Loucy (cell line): Measurements from ENCODE around the gene LACC1.

Experiments
- H2AFZ ChIP-seq: fragments of 200-600 bp; sonication (generic); 2 replicates; pipeline ENCODE4 v1.6.0; 2016; ENCODE audit warnings: antibody characterized with exemption, mild to moderate bottlenecking, low read length, moderate library complexity
- H3F3A ChIP-seq: fragments of 200-600 bp; 2 replicates; pipeline ENCODE4 v1.6.0; 2016; ENCODE audit warnings: antibody characterized with exemption, low read depth, mild to moderate bottlenecking
- H3K27me3 ChIP-seq: fragments of 200-600 bp; sonication (generic); 2 replicates; pipeline ENCODE4 v1.6.1; 2014; ENCODE audit warnings: low read length, mild to moderate bottlenecking; ENCODE audit not compliant: insufficient read depth, poor library complexity, severe bottlenecking
- H3K36me3 ChIP-seq: fragments of 200-600 bp; sonication (generic); 2 replicates; pipeline ENCODE4 v1.6.1; 2016; ENCODE audit warnings: low read length; ENCODE audit not compliant: insufficient read depth
- H3K4me1 ChIP-seq: fragments of 200-600 bp; sonication (generic); 2 replicates; pipeline ENCODE4 v1.5.1; 2014; ENCODE audit warnings: low read length, mild to moderate bottlenecking; ENCODE audit not compliant: insufficient read depth, poor library complexity, severe bottlenecking
- H3K4me2 ChIP-seq: fragments of 200-600 bp; sonication (generic); 2 replicates; pipeline ENCODE4 v1.6.0; 2014; ENCODE audit warnings: antibody characterized with exemption, low read length, low read depth, mild to moderate bottlenecking; ENCODE audit not compliant: poor library complexity, severe bottlenecking
- H3K4me3 ChIP-seq: fragments of 200-600 bp; sonication (generic); 2 replicates; pipeline ENCODE4 v1.5.1; 2014; ENCODE audit warnings: low read length, mild to moderate bottlenecking, mixed read lengths; ENCODE audit not compliant: poor library complexity, severe bottlenecking
- H3K79me2 ChIP-seq: fragments of 200-600 bp; sonication (generic); 2 replicates; pipeline ENCODE4 v1.6.1; 2014; ENCODE audit warnings: low read length; ENCODE audit not compliant: insufficient read depth
- H3K9ac ChIP-seq: fragments of 200-600 bp; sonication (generic); 2 replicates; pipeline ENCODE4 v1.6.0; 2014; ENCODE audit warnings: mild to moderate bottlenecking, low read depth, low read length, moderate library complexity; ENCODE audit not compliant: poor library complexity, severe bottlenecking
- H3K9me2 ChIP-seq: fragments of 200-600 bp; sonication (generic); replicated peaks from 2 replicates; pipeline ENCODE4 v1.6.1; 2016; ENCODE audit warnings: low read depth, low read length, mixed read lengths
- H3K9me3 ChIP-seq: fragments of 200-600 bp; sonication (generic); 2 replicates; pipeline ENCODE4 v1.6.1; 2014; ENCODE audit warnings: mild to moderate bottlenecking, antibody characterized with exemption, low read length, low read depth; ENCODE audit not compliant: insufficient read depth
- H4K20me1 ChIP-seq: fragments of 200-600 bp; sonication (generic); 2 replicates; pipeline ENCODE4 v1.6.0; 2014; ENCODE audit warnings: antibody characterized with exemption, low read length, mild to moderate bottlenecking; ENCODE audit not compliant: insufficient read depth, poor library complexity, severe bottlenecking
- EZH2phosphoT487 ChIP-seq: fragments of 200-600 bp; IDR thresholded peaks from 2 replicates; pipeline ENCODE4 v1.6.1; 2018; ENCODE audit warnings: antibody characterized with exemption, mild to moderate bottlenecking, moderate library complexity, borderline replicate concordance
- TF ChIP-seq, protein P1 (sequence below): fragments of 200-600 bp; sonication (generic); conservative IDR thresholded peaks from 2 replicates; pipeline ENCODE4 v1.5.1; 2014; ENCODE audit warnings: mild to moderate bottlenecking, antibody characterized with exemption, low read length

The LACC1 gene

DNA sequence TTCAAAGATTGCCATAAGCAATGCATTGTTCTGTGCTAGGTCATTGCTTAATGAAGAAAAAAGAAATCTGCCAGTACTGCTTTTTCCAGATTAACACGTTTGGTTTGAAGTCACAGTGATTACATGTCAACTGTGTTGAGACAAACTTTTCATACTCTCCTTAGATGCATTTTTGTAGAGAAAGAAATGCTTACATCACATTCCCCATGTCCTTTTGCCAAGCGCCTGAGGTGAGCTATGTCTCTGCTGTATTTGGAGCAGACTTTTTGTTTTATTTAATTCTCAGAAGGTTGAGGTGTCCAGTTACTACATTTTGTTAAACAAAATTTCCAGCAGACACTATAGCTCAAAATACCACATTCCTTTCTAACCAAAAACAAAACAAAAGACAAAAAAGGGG, 16.2 kb downstream of the LACC1 start:
- Histone ChIP-seq H3K9me3 (no peaks in the 10 kb centered on the region), H3K4me2 (no peak overlapping the region), H2AFZ (no peak overlapping the region; the same call in 1 of the 2 replicates), H3K36me3 (no peaks in the 10 kb centered on the region), H3K9me2 (no peaks in the 10 kb centered on the region), H4K20me1 (no peaks in the 10 kb centered on the region), H3K4me1 (no peaks in the 10 kb centered on the region), H3K27me3 (no peaks in the 10 kb centered on the region), H3K9ac (no peak overlapping the region), H3K4me3 (no peak overlapping the region), H3F3A (no peaks in the 10 kb centered on the region), H3K79me2 (no peaks in the 10 kb centered on the region)
- TF ChIP-seq EZH2phosphoT487 = no peak
- TF ChIP-seq, protein P1, sequence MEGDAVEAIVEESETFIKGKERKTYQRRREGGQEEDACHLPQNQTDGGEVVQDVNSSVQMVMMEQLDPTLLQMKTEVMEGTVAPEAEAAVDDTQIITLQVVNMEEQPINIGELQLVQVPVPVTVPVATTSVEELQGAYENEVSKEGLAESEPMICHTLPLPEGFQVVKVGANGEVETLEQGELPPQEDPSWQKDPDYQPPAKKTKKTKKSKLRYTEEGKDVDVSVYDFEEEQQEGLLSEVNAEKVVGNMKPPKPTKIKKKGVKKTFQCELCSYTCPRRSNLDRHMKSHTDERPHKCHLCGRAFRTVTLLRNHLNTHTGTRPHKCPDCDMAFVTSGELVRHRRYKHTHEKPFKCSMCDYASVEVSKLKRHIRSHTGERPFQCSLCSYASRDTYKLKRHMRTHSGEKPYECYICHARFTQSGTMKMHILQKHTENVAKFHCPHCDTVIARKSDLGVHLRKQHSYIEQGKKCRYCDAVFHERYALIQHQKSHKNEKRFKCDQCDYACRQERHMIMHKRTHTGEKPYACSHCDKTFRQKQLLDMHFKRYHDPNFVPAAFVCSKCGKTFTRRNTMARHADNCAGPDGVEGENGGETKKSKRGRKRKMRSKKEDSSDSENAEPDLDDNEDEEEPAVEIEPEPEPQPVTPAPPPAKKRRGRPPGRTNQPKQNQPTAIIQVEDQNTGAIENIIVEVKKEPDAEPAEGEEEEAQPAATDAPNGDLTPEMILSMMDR = no peak

DNA sequence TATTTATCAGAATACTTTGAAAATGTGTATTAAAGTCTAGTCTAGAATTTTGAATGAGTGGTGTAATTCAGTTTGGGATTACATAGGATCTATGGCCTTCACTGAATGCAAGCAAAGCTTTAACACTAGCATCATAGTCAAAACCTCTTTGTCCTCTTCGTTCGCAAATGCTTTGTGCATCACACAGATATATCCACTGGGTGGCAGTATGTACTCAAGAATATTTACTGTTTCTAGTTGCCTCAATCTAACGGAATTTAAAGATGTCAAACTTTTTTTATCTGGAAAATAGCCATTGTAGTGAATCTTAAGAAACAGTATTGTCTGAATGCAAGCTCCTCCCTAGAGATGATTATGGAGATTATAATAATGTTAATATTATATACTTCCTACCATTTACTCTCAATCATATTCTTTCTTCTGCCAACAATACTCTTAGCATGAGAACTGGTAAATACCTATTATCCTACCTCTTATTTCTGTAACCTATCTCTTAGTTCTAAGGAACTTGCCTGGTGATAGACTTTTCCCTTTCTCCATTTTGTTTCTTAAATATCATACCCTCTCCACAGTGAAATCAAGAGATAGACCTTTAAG, 25.8 kb downstream of the LACC1 start:
- Histone ChIP-seq H3K27me3 (no peaks in the 10 kb centered on the region), H3F3A (no peaks in the 10 kb centered on the region), H3K4me2 (no peak overlapping the region), H3K9ac (no peak overlapping the region), H4K20me1 (no peaks in the 10 kb centered on the region), H3K4me3 (no peak overlapping the region), H3K9me2 (no peaks in the 10 kb centered on the region), H3K9me3 (no peaks in the 10 kb centered on the region), H3K4me1 (no peaks in the 10 kb centered on the region), H3K36me3 (no peaks in the 10 kb centered on the region), H3K79me2 (no peaks in the 10 kb centered on the region), H2AFZ (peak overlapping the region; percentile 78)
- TF ChIP-seq EZH2phosphoT487 = no peak
- TF ChIP-seq, protein P1 = peak; percentile 83

DNA sequence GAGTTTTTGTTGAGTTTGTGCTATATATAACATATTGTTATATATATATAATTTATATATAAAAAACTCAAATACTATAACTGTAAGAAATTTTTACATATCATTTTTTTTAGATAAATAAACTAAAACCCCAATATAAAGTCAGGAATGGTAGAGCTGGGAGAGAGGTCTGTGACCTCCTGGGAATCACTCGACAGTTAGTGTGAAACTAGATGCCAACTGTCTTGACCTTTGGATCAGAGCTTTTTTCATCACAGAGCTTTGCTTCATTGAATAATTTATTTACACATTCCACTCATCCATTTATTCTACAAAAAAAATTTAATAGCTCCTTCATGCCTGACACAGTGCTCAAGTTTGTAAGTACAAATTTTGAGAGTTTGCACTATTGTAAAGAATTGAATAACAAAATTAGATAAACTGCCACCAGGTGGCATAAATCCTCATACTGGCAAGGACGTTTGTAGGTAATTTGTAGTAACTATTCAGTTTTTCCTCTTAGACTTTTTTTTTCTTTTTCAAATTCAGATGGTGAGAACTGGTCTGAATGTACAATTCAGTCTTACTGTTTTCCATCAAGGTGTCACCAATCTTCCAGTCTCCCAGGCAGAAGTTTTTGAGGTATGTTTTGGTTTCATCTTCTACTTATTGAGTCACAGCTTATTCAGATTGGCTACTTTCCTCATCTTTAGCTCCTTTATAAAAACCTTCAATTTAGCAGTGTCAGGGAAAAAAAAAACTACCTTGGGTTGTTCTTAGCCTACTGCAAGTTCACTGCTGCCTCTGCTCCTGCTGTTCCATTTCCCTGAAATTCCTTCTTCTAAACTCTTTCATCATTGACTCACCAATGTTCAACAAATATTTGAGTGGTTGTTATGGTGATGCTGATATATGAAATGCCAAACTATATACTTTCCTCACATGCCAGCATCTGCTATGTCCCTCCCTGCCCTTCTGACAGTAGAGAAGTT, 28.7 kb downstream of the LACC1 start:
- TF ChIP-seq, protein P1 = peak; percentile 76
- no peak for TF ChIP-seq EZH2phosphoT487
- no peak overlapping the region for H3K4me2 ChIP-seq
- H3K9ac ChIP-seq = no peak overlapping the region
- H3K79me2 ChIP-seq = no peaks in the 10 kb centered on the region
- no peaks in the 10 kb centered on the region for H3K4me1 ChIP-seq
- H3F3A ChIP-seq = no peaks in the 10 kb centered on the region
- no peaks in the 10 kb centered on the region for H3K36me3 ChIP-seq
- H4K20me1 ChIP-seq = no peaks in the 10 kb centered on the region
- no peak overlapping the region for H3K4me3 ChIP-seq
- no peaks in the 10 kb centered on the region for H3K9me2 ChIP-seq
- no peaks in the 10 kb centered on the region for H3K27me3 ChIP-seq
- no peaks in the 10 kb centered on the region for H3K9me3 ChIP-seq
- peak overlapping the region; percentile 64 for H2AFZ ChIP-seq
